ENCODE measurements around the gene SMC4. TPM values are rescaled to one million over a fixed set of nuclear protein-coding genes. Genes with fewer than 3 reads are reported as not detected.
A peak's percentile ranks its signal among the peaks of the same experiment; 100 is the strongest.

SMC4 gene
- polyA plus RNA-seq, 10 donors: 45.1 to 90.7 (median 75.6) TPM

GRCh38 chr3:160393346-160394008 is 6.0 kb upstream of the SMC4 start:
- DNase-seq: no peak

DNA sequence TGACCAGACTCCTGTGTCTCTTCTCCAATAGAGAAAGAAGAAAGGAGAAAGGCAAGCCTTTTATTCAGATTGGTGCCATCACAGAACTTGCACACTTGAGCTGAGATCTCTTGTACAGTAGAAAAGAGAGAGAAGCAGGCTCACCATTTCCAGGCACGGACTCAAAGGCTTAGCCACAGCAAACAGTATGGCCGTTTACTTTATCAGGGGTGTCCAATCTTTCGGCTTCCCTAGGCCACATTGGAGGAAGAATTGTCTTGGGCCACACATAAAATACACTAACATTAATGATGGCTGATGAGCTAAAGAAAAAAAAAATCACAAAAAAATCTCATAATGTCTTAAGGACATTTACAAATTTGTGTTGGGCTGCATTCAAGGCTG is 5.4 kb upstream of the SMC4 start:
- no peak for DNase-seq

- DNase-seq: peak in 1 of 3 donors; percentile 40
These were observed 4.2 kb upstream of the SMC4 start for GRCh38 chr3:160395297-160395696.

DNA sequence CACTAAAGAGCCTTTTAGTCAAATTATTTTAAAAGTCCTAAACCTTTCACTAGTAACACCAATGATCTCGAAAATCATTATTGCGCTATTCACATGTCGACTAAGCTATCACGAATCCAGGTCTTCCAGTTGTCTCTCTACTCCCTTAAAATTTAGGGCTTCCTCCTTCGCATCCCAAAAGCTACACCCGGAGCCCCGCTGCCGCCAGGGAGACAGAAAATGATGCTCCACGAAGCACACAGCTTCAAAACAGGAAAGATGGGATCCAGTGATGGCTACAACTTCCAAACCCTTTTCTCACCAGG is 678 bp upstream of the SMC4 start:
- DNase-seq: no peak

GRCh38 chr3:160400030-160400701 is 716 bp downstream of the SMC4 start:
- DNase-seq: peak; percentile 27 to 78 (median 56)

DNA sequence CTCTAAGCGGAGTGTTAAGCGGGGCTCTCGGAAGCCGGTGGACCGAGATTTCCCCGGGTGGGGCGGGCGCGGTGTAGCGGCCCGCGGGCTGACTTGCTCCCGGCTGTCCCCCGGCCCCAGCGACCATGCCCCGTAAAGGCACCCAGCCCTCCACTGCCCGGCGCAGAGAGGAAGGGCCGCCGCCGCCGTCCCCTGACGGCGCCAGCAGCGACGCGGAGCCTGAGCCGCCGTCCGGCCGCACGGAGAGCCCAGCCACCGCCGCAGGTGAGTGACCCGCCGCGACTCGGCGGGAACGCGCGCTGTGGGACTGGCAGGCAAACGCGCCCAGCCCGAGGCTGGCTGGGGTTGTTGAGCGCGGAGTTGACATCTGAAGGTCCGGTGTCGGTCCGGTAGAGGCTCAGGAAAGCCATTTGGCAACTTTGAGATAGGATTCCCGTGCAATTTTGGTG is 1.3 kb downstream of the SMC4 start:
- DNase-seq: peak in 2 of 3 donors; percentile 7 to 71

DNA sequence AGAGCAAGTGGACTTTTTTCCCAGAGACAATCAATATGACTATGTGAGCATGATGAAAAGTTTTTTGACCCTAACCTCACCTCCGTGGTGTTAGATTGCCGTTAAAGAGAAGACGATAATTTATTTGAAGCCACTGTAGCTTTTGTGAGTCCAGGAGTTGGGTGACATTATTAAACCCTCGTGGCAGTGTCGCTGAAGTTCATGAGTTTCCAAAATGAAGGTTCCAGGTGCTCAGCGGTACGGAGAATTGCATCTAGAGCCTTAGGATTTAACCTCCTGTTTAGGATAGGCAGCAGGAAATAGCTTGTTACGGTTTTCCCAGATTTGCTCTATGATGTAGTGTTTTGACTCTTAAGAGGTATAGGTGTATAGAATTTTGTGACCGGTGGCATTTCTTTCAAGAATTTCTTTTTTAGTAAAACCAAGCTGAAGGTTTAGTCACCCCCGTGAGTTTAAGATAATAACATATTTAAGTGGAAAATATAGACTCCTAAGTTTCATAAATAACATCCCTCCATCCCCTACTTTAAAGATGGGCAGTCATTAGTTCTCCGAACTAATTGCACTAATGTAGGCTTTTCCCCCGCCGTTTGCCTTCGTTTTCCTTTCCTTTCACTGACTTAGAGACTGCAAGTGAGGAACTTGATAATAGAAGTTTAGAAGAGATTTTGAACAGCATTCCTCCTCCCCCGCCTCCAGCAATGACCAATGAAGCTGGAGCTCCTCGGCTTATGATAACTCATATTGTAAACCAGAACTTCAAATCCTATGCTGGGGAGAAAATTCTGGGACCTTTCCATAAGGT is 2.0 kb downstream of the SMC4 start:
- peak; percentile 51 to 76 (median 53) for DNase-seq

DNA sequence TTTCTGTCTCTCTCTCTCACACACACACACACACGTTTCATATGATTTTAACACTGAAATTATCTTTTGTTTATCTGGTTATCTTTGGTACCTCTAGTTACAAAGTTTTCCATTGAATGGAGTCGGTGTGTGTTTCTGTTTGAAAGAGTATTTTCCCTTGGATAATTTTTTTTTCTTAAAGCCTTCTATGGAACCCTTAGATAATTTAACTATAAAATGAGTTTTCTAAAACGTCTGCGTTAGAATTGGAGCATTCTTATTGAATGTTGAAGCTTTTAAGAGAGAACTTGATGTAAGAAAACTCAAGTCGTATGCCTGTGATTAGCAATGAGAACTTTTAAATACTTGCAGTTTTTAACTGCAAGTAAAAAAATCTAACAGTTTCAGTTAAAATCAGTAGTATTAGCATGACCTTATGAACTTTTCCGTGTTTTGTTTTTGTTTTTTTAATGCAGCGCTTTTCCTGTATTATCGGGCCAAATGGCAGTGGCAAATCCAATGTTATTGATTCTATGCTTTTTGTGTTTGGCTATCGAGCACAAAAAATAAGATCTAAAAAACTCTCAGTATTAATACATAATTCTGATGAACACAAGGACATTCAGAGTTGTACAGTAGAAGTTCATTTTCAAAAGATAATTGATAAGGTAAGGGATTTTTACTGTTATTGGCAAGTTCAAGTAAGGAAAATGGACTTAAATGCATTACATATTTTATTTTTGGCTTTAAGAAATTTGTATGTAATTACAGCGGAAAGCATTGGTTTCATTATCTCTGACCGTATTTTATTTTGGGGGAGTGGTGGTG is 3.0 kb downstream of the SMC4 start:
- DNase-seq: peak; percentile 4 to 52 (median 17)

GRCh38 chr3:160403028-160403545 is 3.6 kb downstream of the SMC4 start:
- DNase-seq: peak; percentile 6 to 48 (median 7)

DNA sequence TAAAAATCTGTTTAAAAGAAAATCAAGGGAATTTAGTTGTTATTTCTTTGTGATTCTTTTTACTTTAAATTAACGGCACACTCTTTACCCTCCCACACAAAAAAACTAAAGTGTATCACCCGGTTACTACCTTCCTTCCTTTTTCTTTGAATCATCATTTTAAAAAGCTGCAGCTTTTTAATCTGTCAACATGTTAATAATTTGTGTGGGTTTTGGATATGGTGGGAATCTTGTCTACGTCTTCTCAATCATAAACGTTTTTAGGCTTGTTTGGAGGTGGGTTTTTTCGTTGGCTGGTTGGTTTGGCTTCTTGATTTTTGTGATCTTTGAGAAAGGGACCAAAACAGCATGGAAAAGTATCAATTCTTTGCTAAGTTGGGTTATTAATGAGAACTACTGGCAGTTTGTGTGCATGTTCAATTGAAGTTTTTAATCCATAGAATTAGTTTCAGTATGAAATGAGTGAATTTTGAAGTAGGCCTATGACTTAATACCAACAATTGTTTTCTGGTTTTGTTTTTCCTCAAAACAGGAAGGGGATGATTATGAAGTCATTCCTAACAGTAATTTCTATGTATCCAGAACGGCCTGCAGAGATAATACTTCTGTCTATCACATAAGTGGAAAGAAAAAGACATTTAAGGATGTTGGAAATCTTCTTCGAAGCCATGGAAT is 4.5 kb downstream of the SMC4 start:
- DNase-seq: peak; percentile 8 to 47 (median 12)

DNA sequence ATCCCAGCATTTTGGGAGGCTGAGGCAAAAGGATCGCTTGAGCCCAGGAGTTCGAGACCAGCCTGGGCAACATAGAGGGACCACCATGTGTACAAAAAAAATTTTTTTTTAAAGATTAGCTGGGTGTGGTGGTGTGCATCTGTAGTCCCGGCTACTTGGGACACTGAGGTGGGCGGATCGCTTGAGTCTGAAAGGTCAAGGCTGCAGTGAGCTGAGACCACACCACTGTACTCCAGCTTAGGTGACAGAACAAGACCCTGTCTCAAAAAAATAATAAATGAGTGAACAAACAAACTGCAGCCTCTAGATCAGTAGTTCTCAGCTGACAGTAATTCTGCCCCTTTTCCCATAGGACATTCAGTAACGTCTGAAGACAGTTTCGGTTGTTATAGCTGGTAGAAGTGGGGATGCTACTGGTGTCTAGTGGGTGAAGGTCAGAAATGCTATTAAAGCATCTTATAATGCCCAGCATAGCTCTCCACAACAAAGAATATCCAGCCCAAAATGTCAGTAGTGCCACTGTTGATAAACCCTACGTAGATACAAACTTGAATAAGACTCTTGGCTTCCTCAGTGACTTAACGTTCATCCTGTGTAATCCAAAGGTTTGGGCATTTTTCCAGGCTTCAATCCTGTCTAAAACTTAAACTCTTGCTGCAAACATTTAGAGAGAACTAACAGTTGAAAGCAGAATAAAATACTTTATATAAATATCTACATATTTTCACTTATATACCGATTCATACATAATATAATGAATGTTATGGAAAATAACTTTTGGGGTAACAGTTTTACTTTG is 10.6 kb downstream of the SMC4 start:
- peak in 1 of 3 donors; percentile 5 for DNase-seq

DNA sequence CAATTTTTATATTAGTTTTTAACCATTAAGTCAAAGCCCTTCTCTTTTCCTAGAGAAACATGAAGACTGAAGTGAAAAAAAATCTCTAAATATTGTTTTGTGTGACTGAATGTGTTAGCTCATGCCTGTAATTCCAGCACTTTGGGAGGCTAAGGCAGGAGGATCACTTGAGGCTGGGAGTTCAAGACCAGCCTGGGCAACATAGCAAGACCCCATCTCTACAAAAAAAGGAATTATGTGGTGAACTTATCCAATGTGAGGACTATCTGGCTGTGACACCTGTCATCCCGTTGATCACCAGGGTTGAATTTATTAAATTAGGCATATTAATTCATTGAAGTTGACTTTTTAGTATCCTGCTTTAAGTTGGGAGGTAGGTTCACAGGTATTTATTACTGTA is 13.0 kb downstream of the SMC4 start:
- DNase-seq: no peak

DNA sequence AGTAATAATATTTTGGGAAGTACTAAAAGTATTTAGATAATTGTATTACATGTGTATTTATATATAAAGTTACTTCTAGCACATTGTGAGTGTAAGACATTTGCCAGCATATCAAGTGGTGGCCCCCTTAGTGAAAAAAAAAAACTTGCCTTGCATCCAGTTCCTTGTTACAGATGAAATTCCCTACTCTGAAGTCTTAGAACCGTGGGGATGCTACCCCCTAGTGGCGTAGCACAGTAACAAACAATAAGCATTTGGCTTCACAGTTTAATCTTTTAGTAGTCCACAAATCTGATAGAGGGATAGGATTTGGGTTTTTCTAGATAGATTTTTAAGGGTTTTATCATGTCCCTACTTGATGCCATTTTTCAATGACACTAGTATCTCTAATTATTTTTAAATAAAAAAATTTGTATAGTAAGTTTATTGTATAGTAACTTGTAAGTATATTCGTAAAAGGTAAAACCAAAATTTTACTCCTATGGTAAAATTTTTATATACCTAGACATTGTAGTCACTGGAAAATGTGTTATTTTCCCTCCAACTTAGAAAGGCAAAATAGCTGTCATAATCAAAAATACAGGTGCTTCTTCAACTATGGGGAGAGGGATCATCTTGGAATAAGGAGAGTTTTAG is 14.3 kb downstream of the SMC4 start:
- DNase-seq: peak; percentile 71 to 80 (median 77)

DNA sequence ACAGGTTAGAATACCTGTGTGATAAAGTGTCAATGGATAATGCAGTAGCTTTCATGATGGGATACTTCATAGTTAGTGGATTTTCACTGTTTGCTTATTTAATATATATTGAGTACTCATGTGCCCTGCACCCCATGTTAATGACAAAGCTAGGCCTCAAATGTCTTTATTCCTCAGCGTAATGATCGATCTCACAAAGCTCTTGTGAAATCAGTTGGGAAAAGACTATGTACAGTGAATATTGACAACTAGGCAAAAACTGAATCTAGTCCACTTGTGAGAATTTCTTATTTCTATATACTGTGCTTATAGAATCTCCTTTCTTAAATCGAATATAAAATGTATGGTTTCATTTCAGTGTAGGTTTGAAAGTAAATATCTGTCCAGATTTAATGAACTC is 17.9 kb downstream of the SMC4 start:
- DNase-seq: no peak

GRCh38 chr3:160427832-160428424 is 28.5 kb downstream of the SMC4 start:
- DNase-seq: no peak

- DNase-seq: no peak
These were observed 34.6 kb downstream of the SMC4 start for GRCh38 chr3:160434071-160434470.

DNA sequence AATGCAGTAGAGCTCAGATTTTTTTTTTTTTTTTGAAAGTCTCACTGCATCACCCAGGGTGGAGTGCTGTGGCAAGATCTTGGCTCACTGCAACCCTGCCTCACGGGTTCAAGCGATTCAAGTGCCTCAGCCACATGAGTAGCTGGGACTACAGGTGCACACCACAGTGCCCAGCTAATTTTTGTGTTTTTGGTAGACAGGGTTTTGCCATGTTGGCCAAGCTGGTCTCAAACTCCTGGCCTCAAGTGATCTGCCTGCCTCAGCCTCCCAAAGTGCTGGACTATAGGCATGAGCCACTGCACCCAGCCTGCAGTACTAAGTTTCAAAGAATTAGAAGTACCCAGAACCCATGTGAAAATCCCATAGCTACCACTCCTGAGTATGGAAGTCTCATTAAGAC is 35.6 kb downstream of the SMC4 start:
- DNase-seq: no peak

GRCh38 chr3:160435747-160436146 is 36.3 kb downstream of the SMC4 start:
- DNase-seq: no peak

DNA sequence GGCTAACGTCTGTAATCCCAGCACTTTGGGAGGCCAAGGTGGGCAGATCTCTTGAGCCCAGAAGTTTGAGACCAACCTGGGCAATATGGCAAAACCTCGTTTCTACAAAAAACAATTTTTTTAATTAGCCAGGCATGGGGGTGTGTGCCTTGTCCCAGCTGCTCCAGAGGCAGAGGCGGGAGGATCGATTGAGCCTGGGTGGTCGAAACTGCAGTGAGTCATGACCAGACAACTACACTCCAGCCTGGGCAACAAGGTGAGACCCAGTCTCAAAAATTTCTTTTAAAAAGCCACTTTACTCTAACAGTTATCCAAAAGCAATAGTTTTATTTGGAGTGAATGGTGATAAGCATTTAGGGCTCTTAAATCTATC is 37.6 kb downstream of the SMC4 start:
- DNase-seq: no peak

Data from muscle of back (tissue), 11 donors.